ENCODE results near the gene OGFOD3. TPM values are rescaled to one million over a fixed set of nuclear protein-coding genes. Genes with fewer than 3 reads are reported as not detected.
"Not testable (repeated sequence)": the region's sequence is repeated elsewhere in the genome, so short reads cannot be mapped to it uniquely, and the experiment has no call there.

The OGFOD3 gene
- total RNA-seq, 1 donor from 2014 or later: 20.9 TPM

GRCh38 chr17:82348866-82349265 is 69.5 kb downstream of the OGFOD3 start:
- Histone ChIP-seq H3K36me3 (ENCODE audit: control insufficient read depth in 3 of 3, insufficient read depth in 3 of 3, low read length in 3 of 3) (no peaks in the 10 kb centered on the region), H3K4me3 (ENCODE audit: low read length in 3 of 3) (no peak overlapping the region), H3K27ac (ENCODE audit: low read depth, low read length) (no peak overlapping the region), H3K27me3 (ENCODE audit: control insufficient read depth in 3 of 3, insufficient read depth in 3 of 3, low read length in 3 of 3) (peaks cover 0 to 7% (median 2%) of the 10 kb centered on the region in 3 donors), H3K9me3 (ENCODE audit: control insufficient read depth in 3 of 3, low read length in 3 of 3) (no peaks in the 10 kb centered on the region), H3K9ac (ENCODE audit: low read depth in 1 of 3, low read length in 3 of 3) (no peak overlapping the region), H3K4me1 (ENCODE audit: control insufficient read depth in 3 of 3, insufficient read depth in 3 of 3, low read length in 3 of 3) (peaks cover 0 to 8% (median 2%) of the 10 kb centered on the region in 3 donors)

GRCh38 chr17:82348434-82348833 is 70.0 kb downstream of the OGFOD3 start:
- Histone ChIP-seq H3K9ac (ENCODE audit: low read depth in 1 of 3, low read length in 3 of 3) (no peak overlapping the region), H3K9me3 (ENCODE audit: control insufficient read depth in 3 of 3, low read length in 3 of 3) (no peaks in the 10 kb centered on the region), H3K27me3 (ENCODE audit: control insufficient read depth in 3 of 3, insufficient read depth in 3 of 3, low read length in 3 of 3) (peaks cover 0 to 4% (median 0%) of the 10 kb centered on the region in 3 donors), H3K36me3 (ENCODE audit: control insufficient read depth in 3 of 3, insufficient read depth in 3 of 3, low read length in 3 of 3) (no peaks in the 10 kb centered on the region), H3K4me3 (ENCODE audit: low read length in 3 of 3) (no peak overlapping the region), H3K4me1 (ENCODE audit: control insufficient read depth in 3 of 3, insufficient read depth in 3 of 3, low read length in 3 of 3) (peaks cover 0 to 8% (median 2%) of the 10 kb centered on the region in 3 donors), H3K27ac (ENCODE audit: low read depth, low read length) (no peak overlapping the region)

- not testable (repeated sequence) for H3K4me1 ChIP-seq (ENCODE audit: control insufficient read depth in 3 of 3, insufficient read depth in 3 of 3, low read length in 3 of 3); H3K9me3 ChIP-seq (ENCODE audit: control insufficient read depth in 3 of 3, low read length in 3 of 3); H3K27me3 ChIP-seq (ENCODE audit: control insufficient read depth in 3 of 3, insufficient read depth in 3 of 3, low read length in 3 of 3); H3K36me3 ChIP-seq (ENCODE audit: control insufficient read depth in 3 of 3, insufficient read depth in 3 of 3, low read length in 3 of 3); H3K27ac ChIP-seq (ENCODE audit: low read depth, low read length); H3K9ac ChIP-seq (ENCODE audit: low read depth in 1 of 3, low read length in 3 of 3); H3K4me3 ChIP-seq (ENCODE audit: low read length in 3 of 3)
Measured at GRCh38 chr17:82347994-82348393, 70.4 kb downstream of the OGFOD3 start.

- Histone ChIP-seq H3K36me3 (ENCODE audit: control insufficient read depth in 3 of 3, insufficient read depth in 3 of 3, low read length in 3 of 3) (no peaks in the 10 kb centered on the region), H3K9ac (ENCODE audit: low read depth in 1 of 3, low read length in 3 of 3) (no peak overlapping the region), H3K27me3 (ENCODE audit: control insufficient read depth in 3 of 3, insufficient read depth in 3 of 3, low read length in 3 of 3) (peaks cover 0 to 3% (median 0%) of the 10 kb centered on the region in 3 donors), H3K4me1 (ENCODE audit: control insufficient read depth in 3 of 3, insufficient read depth in 3 of 3, low read length in 3 of 3) (peaks cover 0 to 1% (median 0%) of the 10 kb centered on the region in 3 donors), H3K27ac (ENCODE audit: low read depth, low read length) (no peak overlapping the region), H3K4me3 (ENCODE audit: low read length in 3 of 3) (no peak overlapping the region), H3K9me3 (ENCODE audit: control insufficient read depth in 3 of 3, low read length in 3 of 3) (no peaks in the 10 kb centered on the region)
Measured at GRCh38 chr17:82346342-82347300, 71.8 kb downstream of the OGFOD3 start.

GRCh38 chr17:82345151-82345976 is 73.0 kb downstream of the OGFOD3 start:
- Histone ChIP-seq H3K9ac (ENCODE audit: low read depth in 1 of 3, low read length in 3 of 3) (no peak overlapping the region), H3K9me3 (ENCODE audit: control insufficient read depth in 3 of 3, low read length in 3 of 3) (no peaks in the 10 kb centered on the region)

GRCh38 chr17:82344175-82344907 is 74.0 kb downstream of the OGFOD3 start:
- H3K9me3 ChIP-seq (ENCODE audit: control insufficient read depth in 3 of 3, low read length in 3 of 3): no peaks in the 10 kb centered on the region
- H3K4me3 ChIP-seq (ENCODE audit: low read length in 3 of 3): no peak overlapping the region
- no peak overlapping the region for H3K27ac ChIP-seq (ENCODE audit: low read depth, low read length)
- H3K27me3 ChIP-seq (ENCODE audit: control insufficient read depth in 3 of 3, insufficient read depth in 3 of 3, low read length in 3 of 3): peaks cover 0 to 3% (median 0%) of the 10 kb centered on the region in 3 donors
- no peaks in the 10 kb centered on the region for H3K36me3 ChIP-seq (ENCODE audit: control insufficient read depth in 3 of 3, insufficient read depth in 3 of 3, low read length in 3 of 3)
- peaks cover 3% of the 10 kb centered on the region in 3 donors for H3K4me1 ChIP-seq (ENCODE audit: control insufficient read depth in 3 of 3, insufficient read depth in 3 of 3, low read length in 3 of 3)
- no peak overlapping the region for H3K9ac ChIP-seq (ENCODE audit: low read depth in 1 of 3, low read length in 3 of 3)

More at GRCh38 chr17:82345151-82345976, 73.0 kb downstream of the OGFOD3 start:
- Histone ChIP-seq H3K27me3 (ENCODE audit: control insufficient read depth in 3 of 3, insufficient read depth in 3 of 3, low read length in 3 of 3) (peaks cover 0 to under 1% (median 0%) of the 10 kb centered on the region in 3 donors), H3K4me1 (ENCODE audit: control insufficient read depth in 3 of 3, insufficient read depth in 3 of 3, low read length in 3 of 3) (no peaks in the 10 kb centered on the region), H3K36me3 (ENCODE audit: control insufficient read depth in 3 of 3, insufficient read depth in 3 of 3, low read length in 3 of 3) (no peaks in the 10 kb centered on the region), H3K4me3 (ENCODE audit: low read length in 3 of 3) (no peak overlapping the region), H3K27ac (ENCODE audit: low read depth, low read length) (no peak overlapping the region)

GRCh38 chr17:82343560-82343959 is 74.8 kb downstream of the OGFOD3 start:
- Histone ChIP-seq H3K9ac (ENCODE audit: low read depth in 1 of 3, low read length in 3 of 3) (no peak overlapping the region), H3K9me3 (ENCODE audit: control insufficient read depth in 3 of 3, low read length in 3 of 3) (no peaks in the 10 kb centered on the region), H3K36me3 (ENCODE audit: control insufficient read depth in 3 of 3, insufficient read depth in 3 of 3, low read length in 3 of 3) (no peaks in the 10 kb centered on the region)

GRCh38 chr17:82342361-82343079 is 75.9 kb downstream of the OGFOD3 start:
- Histone ChIP-seq H3K9me3 (ENCODE audit: control insufficient read depth in 3 of 3, low read length in 3 of 3) (no peaks in the 10 kb centered on the region), H3K4me3 (ENCODE audit: low read length in 3 of 3) (no peak overlapping the region), H3K9ac (ENCODE audit: low read depth in 1 of 3, low read length in 3 of 3) (no peak overlapping the region), H3K36me3 (ENCODE audit: control insufficient read depth in 3 of 3, insufficient read depth in 3 of 3, low read length in 3 of 3) (no peaks in the 10 kb centered on the region), H3K27ac (ENCODE audit: low read depth, low read length) (no peak overlapping the region), H3K27me3 (ENCODE audit: control insufficient read depth in 3 of 3, insufficient read depth in 3 of 3, low read length in 3 of 3) (peaks cover 0 to 3% (median 0%) of the 10 kb centered on the region in 3 donors), H3K4me1 (ENCODE audit: control insufficient read depth in 3 of 3, insufficient read depth in 3 of 3, low read length in 3 of 3) (peaks cover 9 to 13% (median 11%) of the 10 kb centered on the region in 3 donors)

More at GRCh38 chr17:82343560-82343959, 74.8 kb downstream of the OGFOD3 start:
- Histone ChIP-seq H3K4me1 (ENCODE audit: control insufficient read depth in 3 of 3, insufficient read depth in 3 of 3, low read length in 3 of 3) (peaks cover 9 to 11% (median 11%) of the 10 kb centered on the region in 3 donors), H3K4me3 (ENCODE audit: low read length in 3 of 3) (no peak overlapping the region), H3K27me3 (ENCODE audit: control insufficient read depth in 3 of 3, insufficient read depth in 3 of 3, low read length in 3 of 3) (peaks cover 0 to 3% (median 0%) of the 10 kb centered on the region in 3 donors), H3K27ac (ENCODE audit: low read depth, low read length) (no peak overlapping the region)

Data from skeletal muscle tissue (tissue), 4 donors.